ENCODE results near the gene SNX9. TPM values are rescaled to one million over a fixed set of nuclear protein-coding genes. Genes with fewer than 3 reads are reported as not detected.

The SNX9 gene
- polyA plus RNA-seq, 1 donor from 2014 or later: 7.0 TPM

DNA sequence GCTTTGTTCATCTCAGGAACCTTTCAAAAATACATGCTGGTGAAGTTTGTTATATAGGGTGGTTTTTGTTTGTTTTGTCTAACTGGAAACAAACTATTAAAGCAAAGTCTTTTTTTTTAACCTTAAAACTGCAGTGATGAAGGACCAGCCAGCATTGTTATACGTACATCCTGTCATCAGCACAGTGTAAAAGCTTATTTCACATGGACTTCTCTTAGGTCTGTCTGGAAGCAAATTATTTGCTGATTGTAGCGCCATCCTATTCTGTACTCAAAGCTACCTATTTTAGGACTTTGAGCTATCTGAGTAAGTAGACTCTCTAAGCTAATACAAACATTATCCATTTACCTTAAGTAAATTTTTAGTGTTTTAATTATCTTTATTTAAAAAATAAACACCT, 61.7 kb downstream of the SNX9 start:
- no peaks in the 10 kb centered on the region for H3F3A ChIP-seq (ENCODE audit: insufficient read depth, low read length, poor library complexity, severe bottlenecking)
- no peak overlapping the region for H2AFZ ChIP-seq (ENCODE audit: low read depth, low read length)
- H3K27me3 ChIP-seq (ENCODE audit: insufficient read depth, low read depth, low read length): no peaks in the 10 kb centered on the region
- no peak overlapping the region for H3K4me2 ChIP-seq (ENCODE audit: low read length)
- H3K36me3 ChIP-seq (ENCODE audit: insufficient read depth, low read length): no peaks in the 10 kb centered on the region
- no peak overlapping the region for H3K27ac ChIP-seq (ENCODE audit: low read length)
- no peaks in the 10 kb centered on the region for H3K9me2 ChIP-seq (ENCODE audit: insufficient read depth, low read length)
- no peak overlapping the region for H3K9ac ChIP-seq (ENCODE audit: low read length)
- H3K4me3 ChIP-seq (ENCODE audit: low read length): no peak overlapping the region
- no peaks in the 10 kb centered on the region for H3K9me3 ChIP-seq (ENCODE audit: low read length)
- H4K20me1 ChIP-seq (ENCODE audit: insufficient read depth): no peaks in the 10 kb centered on the region
- no peaks in the 10 kb centered on the region for H3K79me2 ChIP-seq (replicated peaks; ENCODE audit: insufficient read depth, low read length)
- TF ChIP-seq, protein P1, sequence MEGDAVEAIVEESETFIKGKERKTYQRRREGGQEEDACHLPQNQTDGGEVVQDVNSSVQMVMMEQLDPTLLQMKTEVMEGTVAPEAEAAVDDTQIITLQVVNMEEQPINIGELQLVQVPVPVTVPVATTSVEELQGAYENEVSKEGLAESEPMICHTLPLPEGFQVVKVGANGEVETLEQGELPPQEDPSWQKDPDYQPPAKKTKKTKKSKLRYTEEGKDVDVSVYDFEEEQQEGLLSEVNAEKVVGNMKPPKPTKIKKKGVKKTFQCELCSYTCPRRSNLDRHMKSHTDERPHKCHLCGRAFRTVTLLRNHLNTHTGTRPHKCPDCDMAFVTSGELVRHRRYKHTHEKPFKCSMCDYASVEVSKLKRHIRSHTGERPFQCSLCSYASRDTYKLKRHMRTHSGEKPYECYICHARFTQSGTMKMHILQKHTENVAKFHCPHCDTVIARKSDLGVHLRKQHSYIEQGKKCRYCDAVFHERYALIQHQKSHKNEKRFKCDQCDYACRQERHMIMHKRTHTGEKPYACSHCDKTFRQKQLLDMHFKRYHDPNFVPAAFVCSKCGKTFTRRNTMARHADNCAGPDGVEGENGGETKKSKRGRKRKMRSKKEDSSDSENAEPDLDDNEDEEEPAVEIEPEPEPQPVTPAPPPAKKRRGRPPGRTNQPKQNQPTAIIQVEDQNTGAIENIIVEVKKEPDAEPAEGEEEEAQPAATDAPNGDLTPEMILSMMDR (IDR thresholded peaks at IDR 0.05; ENCODE audit: poor library complexity, severe bottlenecking): no peak
- TF ChIP-seq TAF1 (IDR thresholded peaks at IDR 0.05; ENCODE audit: low read depth): no peak
- TF ChIP-seq EP300 (conservative IDR thresholded peaks at IDR 0.05; ENCODE audit: poor library complexity, severe bottlenecking): no peak
- TF ChIP-seq MXI1 (conservative IDR thresholded peaks at IDR 0.05; ENCODE audit: poor library complexity, severe bottlenecking): no peak
- TF ChIP-seq RAD21 (conservative IDR thresholded peaks at IDR 0.05): no peak
- TF ChIP-seq EZH2 (IDR thresholded peaks at IDR 0.05; ENCODE audit: borderline replicate concordance, insufficient read depth, low read length, poor library complexity, severe bottlenecking): no peak
- TF ChIP-seq SMC3 (conservative IDR thresholded peaks at IDR 0.05; ENCODE audit: poor library complexity): no peak
- no peak for TF ChIP-seq POLR2AphosphoS5 (IDR thresholded peaks at IDR 0.05)
- TF ChIP-seq, protein P2, sequence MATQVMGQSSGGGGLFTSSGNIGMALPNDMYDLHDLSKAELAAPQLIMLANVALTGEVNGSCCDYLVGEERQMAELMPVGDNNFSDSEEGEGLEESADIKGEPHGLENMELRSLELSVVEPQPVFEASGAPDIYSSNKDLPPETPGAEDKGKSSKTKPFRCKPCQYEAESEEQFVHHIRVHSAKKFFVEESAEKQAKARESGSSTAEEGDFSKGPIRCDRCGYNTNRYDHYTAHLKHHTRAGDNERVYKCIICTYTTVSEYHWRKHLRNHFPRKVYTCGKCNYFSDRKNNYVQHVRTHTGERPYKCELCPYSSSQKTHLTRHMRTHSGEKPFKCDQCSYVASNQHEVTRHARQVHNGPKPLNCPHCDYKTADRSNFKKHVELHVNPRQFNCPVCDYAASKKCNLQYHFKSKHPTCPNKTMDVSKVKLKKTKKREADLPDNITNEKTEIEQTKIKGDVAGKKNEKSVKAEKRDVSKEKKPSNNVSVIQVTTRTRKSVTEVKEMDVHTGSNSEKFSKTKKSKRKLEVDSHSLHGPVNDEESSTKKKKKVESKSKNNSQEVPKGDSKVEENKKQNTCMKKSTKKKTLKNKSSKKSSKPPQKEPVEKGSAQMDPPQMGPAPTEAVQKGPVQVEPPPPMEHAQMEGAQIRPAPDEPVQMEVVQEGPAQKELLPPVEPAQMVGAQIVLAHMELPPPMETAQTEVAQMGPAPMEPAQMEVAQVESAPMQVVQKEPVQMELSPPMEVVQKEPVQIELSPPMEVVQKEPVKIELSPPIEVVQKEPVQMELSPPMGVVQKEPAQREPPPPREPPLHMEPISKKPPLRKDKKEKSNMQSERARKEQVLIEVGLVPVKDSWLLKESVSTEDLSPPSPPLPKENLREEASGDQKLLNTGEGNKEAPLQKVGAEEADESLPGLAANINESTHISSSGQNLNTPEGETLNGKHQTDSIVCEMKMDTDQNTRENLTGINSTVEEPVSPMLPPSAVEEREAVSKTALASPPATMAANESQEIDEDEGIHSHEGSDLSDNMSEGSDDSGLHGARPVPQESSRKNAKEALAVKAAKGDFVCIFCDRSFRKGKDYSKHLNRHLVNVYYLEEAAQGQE (IDR thresholded peaks at IDR 0.05; ENCODE audit: borderline replicate concordance): no peak

DNA sequence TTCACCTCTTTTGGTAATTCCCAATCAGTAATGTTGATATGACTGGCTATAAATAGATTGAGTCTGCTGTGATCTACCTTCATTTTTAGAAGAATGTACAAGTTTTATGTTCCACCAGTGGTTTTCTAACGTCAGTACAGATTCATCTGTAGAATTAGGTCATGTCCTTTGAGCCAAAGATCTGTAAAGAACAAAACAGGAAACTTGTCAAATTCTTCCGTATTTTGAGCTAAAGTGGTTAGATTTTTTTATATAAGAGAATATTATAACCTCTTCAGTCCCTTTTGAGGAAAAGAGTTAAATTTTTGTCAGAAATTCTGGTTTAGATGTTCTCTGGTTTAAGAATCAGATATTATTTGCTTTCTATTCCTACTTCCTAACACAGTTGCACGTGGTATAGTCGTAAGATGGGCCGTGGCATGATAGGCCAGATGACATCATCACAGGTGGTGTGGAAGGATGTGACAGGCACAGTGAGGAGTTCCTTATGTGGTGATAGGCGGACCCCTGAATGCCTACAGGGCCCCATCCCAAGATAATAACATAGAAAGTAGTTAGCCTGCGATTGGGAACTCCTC, 62.3 kb downstream of the SNX9 start:
- H3K9ac ChIP-seq (ENCODE audit: low read length): no peak overlapping the region
- no peaks in the 10 kb centered on the region for H3K9me3 ChIP-seq (ENCODE audit: low read length)
- H3K9me2 ChIP-seq (ENCODE audit: insufficient read depth, low read length): no peaks in the 10 kb centered on the region
- no peaks in the 10 kb centered on the region for H3F3A ChIP-seq (ENCODE audit: insufficient read depth, low read length, poor library complexity, severe bottlenecking)
- no peaks in the 10 kb centered on the region for H4K20me1 ChIP-seq (ENCODE audit: insufficient read depth)
- no peaks in the 10 kb centered on the region for H3K79me2 ChIP-seq (replicated peaks; ENCODE audit: insufficient read depth, low read length)
- no peak overlapping the region for H3K27ac ChIP-seq (ENCODE audit: low read length)
- no peak overlapping the region for H2AFZ ChIP-seq (ENCODE audit: low read depth, low read length)
- no peak overlapping the region for H3K4me3 ChIP-seq (ENCODE audit: low read length)
- no peaks in the 10 kb centered on the region for H3K27me3 ChIP-seq (ENCODE audit: insufficient read depth, low read depth, low read length)
- no peaks in the 10 kb centered on the region for H3K36me3 ChIP-seq (ENCODE audit: insufficient read depth, low read length)
- H3K4me2 ChIP-seq (ENCODE audit: low read length): no peak overlapping the region
- no peak for TF ChIP-seq EZH2 (IDR thresholded peaks at IDR 0.05; ENCODE audit: borderline replicate concordance, insufficient read depth, low read length, poor library complexity, severe bottlenecking)
- TF ChIP-seq SMC3 (conservative IDR thresholded peaks at IDR 0.05; ENCODE audit: poor library complexity): no peak

All from neural cell (in vitro differentiated cells).